Pons (tissue), 1 donor: Measurements from ENCODE around the gene CTF1.
A peak's percentile ranks its signal among the peaks of the same experiment; 100 is the strongest.
"Not testable (repeated sequence)": the region's sequence is repeated elsewhere in the genome, so short reads cannot be mapped to it uniquely, and the experiment has no call there.

ENCODE experiments used
- DNase-seq: peaks from one replicate; pipeline ENCODE4 v3.0.0-alpha.2; 2016; ENCODE audit warnings: low spot score

CTF1 gene

DNA sequence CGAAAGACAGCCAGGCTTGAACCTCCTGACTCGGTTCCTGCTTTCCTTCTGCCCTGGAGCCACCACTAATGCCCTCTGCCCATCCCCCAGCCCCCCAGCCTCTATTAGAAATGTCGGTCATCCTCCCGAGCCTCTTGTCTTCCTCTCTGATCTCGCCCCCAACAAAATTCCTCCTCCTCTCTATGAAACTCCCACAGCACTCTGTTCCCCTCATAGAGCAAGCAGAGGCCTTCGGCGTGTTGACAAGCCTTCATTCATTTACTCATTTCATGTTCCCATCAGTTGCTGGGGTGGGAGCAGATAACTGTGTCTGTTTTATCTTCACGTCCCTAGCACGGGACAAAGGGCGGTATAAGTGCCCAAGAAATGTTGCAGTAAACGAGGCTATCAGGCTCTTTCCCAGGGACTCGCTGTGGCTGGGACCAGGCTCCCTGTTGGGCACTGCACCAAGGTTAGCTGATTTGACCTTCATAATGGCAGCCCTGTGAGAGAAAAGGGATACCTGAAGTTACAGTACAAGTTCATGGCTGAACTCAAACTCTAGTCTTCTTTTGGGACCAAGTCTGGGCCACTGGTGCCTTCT, 34.7 kb downstream of the CTF1 start:
- DNase-seq: no peak

DNA sequence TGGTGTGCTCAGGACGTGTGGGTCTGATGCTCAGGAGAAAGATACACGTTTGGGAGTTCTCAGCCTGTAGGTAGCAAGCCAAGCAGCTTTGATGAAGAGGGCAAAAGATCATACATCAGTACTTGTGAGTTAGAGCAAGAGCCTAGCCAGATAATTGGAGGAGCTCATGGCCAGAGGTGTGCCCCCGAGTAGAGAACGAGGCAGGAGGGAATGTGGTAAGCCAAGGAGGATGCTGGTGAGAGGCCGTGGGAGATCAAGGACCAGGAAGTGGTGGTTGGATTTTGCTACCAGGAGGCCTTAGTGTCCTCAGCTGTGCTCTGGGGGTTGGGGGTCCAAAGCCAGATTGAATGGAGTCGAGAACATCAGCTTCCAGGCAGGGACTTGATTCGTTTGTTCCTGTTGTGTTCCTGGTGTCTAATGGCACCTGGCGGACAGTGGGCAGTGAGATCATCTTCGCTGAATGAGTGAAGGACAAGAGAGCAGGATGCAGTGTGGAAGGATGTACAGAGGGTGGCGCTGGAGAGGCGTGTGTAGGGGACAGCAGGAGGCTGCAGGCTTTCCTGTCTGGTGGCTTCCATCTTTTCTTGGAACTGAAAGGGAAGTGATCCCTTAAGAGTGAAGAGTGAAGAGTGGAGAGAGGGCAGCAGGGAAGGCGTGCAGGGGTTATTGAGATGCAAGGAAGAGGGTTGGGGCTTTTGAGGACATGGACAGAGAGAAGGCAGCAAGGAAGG, 38.6 kb downstream of the CTF1 start:
- peak; percentile 62 for DNase-seq

DNA sequence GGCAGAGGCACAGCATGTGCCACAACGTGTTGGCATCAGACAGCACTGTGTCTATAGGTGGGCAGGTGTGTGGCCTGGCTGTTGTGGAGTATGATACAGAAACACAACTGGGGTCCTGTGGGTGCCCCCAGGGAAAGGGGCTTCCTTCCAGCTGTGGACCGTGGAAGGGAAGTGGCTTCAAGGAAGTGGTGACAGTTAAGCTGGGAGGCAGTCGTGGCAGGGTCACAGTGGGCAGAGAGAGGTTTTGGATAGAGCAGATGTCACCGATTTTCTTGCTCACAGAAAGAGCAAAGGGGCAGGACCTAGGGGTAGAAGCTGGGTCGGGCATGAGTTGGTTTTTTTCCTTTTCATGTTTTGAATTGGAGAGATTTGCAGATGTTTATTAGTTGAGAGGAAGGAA, 41.3 kb downstream of the CTF1 start:
- no peak for DNase-seq

DNA sequence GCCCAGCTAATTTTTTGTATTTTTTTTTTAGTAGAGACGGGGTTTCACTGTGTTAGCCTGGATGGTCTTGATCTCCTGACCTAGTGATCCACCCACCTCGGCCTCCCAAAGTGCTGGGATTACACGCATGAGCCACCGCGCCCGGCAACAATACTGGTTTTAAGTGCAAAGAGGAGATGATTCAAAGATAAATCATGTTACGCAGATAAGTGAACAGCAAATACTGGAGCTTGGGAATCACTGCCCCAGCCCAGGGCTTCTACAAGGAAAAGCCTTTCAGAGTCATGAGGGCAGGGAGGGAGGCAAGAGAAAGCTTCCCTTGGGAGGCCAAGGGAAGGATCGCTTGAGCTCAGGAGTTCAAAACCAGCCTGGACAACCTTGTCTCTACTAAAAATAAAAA, 43.2 kb downstream of the CTF1 start:
- DNase-seq: not testable (repeated sequence)

DNA sequence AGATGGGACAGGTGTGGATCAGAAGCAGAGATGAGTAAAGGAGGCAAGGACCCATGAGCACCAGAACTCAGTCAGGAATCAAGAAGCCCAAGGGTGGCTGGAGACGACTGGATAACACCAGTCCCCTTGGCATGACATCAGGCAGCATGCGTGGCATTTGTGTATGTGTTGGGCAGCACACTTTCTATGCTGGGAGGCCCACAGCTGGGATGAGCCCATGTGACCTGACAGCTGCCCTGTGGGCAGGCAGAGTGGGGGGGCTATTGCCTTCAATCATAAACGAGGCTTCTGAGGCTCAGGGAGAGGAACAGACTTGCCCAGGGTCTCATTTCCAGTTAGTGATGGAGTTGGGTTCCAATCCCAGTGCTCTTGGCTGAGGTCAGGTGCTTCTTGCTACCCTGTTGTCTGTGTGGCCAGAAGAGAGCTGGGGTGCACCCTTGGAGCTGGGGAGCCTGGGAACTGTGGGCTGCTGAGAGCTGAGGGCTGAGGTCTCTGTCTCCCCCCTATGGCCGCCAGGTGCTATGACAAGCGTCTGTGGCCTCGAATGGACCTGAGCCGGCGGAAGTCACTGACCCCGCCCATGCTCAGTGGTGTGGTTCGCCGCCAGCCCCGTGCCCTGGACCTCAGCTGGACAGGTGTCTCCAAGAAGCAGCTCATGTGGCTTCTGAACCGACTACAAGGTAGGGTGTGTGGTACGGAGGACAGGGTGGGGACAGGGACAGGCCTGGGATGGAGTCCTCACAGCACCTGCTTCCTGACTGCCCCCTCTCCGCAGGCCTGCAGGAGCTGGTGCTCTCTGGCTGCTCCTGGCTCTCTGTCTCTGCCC, 45.4 kb downstream of the CTF1 start:
- DNase-seq: peak; percentile 54

DNA sequence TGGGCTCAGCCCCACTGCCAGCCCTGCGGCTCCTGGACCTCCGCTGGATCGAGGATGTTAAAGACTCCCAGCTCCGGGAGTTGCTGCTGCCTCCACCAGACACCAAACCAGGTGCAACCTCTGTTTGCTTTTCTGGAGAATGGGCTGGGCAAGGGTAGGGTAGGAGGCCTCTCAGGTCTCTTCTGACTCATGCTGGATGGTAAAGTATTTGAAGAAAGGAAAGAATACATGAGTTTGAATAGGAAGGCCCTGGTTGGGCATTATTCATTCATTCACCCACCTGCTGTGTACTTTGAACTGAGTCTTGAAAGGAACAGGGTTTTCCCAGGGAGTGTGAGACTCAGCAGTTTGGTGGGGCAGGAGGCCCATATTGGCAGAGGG, 46.0 kb downstream of the CTF1 start:
- DNase-seq: no peak

DNA sequence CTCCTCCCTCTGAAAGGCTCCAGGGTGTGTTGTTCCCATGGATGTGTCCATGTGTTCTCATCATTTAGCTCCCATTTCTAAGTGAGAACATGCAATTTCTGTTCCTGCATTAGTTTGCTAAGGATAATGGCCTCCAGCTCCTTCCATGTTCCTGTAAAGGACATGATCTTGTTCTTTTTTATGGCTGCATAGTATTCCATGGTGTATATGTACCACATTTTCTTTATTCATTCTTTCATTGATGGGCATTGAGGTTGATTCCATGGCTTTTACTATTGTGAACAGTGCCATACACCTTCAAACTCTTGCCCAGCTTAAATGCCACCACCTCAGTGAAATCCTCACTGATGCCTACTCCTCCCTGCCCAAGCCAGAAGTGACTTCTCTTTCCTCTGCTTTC, 47.9 kb downstream of the CTF1 start:
- no peak for DNase-seq

DNA sequence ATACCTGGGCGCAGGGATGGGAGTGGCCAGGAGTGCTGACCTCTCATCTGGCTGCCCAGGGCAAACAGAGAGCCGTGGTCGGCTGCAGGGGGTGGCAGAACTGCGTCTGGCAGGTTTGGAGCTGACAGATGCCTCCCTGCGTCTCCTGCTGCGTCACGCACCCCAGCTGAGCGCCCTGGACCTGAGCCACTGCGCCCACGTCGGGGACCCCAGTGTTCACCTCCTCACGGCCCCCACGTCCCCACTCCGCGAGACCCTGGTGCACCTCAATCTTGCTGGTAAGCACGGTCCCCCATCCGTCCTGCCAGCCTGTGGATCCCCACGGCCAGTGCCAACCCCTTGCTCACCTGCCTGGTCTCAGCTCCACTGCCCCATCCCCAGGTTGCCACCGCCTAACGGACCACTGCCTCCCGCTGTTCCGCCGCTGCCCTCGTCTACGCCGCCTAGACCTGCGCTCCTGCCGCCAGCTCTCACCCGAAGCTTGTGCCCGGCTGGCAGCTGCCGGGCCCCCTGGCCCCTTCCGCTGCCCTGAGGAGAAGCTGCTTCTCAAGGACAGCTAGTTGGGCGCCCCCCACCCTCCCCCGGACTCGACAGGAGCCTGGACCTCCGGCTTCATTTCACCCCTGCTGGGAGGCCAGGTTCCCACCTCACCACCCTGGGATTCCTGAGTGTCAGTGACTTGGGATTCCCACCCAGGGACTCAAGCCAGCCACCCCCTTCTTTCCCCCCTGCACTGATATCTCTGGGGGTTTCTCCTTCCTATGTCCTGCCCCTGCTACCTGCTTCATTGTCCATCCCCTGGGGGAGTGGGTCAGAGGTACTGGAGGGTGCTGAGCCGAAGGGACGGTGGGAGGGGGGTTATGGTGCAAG, 50.5 kb downstream of the CTF1 start:
- no peak for DNase-seq

DNA sequence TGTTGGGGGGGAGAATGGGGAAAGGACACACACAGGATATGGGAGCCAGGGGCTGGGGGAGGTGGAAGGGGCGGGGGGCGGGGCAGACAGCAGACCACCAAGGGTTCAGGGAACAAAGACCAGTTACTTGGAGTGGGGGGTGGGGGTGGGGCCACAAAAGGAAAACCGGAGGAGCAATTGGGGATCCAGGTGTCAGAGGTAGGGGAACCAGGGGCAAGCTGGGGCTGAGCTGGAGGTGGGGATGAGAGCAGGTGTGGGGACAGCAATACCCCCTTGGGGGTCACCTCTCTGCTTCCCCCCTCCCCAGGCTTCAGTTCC, 51.1 kb downstream of the CTF1 start:
- no peak for DNase-seq

DNA sequence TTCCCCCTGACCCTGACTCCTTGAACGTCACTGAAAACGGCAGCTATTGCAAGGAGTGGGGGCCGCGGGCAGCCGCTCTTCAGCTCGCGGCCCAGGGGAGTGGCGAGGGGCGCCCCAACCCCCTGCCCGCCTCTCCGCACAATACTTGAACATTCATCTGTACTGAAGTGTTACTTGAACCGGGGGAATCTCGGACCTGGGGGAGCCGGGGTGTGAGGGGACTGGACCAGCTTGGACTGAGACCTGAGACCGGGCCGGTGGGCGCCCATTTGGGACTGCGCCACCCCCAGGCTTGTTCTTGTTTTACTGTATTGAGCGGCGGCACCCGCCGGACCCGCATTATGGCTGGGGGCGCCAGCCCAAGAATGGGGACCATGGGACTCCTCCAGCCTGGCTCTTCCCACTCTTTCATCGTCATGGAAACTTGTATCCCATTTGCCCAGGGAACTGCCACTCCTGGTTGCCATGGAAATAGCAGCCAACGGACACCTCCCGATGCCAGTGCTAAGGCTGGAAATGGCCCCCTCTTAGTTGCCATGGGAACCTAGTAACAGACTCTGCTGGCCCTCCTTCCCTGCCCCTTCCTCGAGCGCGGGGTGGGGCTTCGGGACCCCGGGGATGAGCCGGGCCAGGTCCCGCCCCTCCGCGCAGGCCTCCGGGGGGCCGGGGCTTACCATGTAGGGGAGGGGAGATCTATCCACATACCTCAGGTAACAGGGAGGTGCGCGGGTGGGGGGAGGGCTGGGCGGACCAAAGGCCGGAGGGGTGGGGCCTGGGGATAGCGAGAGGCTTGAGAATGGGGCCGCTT, 51.6 kb downstream of the CTF1 start:
- DNase-seq: peak; percentile 95

DNA sequence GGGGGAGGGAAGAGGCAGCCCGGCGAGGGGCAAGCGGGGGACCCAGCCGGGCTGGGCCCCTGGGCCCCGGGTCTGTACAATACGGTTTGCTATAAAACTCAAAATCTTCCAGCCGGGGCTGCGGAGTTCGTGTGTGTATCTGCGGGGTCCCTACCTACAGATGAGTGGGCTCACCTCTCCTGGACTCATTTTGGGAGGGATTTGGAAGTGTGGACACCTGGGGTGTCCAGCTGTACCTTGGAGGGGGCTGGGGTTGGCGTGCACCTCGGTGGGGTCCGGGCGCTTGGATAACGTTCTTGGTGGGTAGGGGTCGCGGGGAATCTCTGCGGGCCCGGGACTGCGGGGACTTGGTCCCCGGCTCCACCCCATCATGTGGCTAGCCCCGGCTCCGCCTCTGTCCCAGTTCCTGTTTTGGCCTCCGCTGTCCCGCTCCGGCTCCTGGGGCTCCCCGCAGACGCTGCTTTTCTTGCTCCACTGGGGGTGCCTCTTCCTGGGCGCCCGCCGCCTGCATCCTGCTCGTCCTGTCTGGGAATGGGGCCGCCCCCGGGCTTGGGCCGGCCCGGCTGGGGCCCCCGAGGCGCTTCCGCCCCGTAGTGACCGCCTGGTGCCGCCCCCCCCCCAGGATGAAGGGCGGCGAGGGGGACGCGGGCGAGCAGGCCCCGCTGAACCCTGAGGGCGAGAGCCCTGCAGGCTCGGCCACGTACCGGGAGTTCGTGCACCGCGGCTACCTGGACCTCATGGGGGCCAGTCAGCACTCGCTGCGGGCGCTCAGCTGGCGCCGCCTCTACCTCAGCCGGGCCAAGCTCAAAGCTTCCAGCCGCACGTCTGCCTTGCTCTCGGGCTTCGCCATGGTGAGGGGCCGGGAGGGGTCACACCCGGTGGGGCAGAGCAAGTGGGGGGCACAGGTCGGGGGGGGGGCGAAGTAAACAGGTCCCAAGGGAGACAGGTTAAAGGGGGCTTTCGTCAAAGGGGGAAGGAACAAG, 52.5 kb downstream of the CTF1 start, which contains the start of gene ORAI3:
ORAI3 (plus strand) TSS at position 402 of the 983 bp plus-strand sequence; CDS start at position 624, 222 bp downstream.
- peak; percentile 61 for DNase-seq

DNA sequence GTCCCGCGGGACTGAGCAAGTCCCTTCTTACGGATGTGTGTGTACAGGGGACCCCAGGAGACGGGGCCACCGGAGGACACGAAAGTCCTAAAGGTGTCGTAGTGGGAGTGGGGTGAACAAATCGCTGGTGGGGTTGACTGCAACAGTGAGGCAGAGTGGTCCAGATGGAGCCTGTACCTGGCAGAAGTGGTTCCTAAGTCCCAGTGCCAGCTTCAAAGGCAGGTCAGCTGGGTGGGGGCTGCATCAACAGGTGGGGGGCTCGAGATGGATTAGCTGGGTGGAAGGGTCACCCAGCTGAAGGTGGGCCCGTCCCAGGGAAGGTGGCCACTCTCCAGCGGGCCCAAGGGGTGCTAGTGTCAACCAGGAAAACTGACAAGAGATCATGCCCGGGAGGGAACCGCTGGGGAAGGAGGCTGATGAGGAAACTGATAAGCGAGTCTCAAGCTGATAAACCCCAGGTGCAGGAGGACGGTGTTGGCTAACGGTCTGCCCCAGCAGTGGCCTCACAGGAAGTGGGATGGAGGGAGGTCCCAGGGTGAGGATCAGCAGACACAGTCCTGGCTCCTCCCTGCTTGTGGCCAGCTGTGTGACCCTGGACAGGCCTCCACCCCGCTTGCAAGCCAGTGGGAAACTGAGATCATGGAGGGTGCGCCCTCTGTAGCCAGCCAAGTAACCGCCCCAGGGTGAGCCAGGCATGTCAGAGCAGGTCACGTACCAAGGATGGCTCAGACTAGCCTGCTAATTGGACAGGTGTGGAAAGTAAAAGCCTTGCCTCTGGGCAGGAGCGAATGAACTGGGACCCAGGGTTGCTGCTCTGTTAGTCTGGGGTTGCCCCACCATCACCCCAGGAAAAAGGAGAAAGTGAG, 53.5 kb downstream of the CTF1 start:
- DNase-seq: no peak

DNA sequence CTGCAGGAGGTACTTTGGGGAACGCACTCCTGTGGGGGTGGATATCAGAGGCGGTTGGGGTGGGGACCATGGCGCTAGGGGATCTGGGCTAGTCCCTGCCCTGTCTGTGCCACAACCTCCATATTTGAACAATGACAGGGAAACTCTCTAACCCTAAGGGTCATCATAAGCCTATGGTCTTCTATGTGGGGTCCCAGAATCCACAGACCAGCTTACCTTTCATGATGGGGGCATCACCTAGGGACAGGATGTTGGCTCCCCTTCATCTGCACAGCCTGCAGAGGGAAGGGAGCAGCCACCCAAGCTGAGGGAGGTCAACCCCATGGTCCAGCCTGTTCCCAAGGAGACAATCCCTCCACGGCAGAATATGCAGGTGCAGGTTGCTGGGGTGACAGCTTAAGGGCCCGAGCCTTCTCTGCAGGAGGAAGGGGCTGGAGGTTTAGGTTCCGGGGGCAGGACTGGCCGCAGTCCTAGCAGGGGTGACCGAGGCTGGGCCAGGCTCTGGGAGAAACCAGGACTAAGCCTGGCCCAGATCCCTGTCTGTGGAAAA, 54.2 kb downstream of the CTF1 start:
- no peak for DNase-seq

DNA sequence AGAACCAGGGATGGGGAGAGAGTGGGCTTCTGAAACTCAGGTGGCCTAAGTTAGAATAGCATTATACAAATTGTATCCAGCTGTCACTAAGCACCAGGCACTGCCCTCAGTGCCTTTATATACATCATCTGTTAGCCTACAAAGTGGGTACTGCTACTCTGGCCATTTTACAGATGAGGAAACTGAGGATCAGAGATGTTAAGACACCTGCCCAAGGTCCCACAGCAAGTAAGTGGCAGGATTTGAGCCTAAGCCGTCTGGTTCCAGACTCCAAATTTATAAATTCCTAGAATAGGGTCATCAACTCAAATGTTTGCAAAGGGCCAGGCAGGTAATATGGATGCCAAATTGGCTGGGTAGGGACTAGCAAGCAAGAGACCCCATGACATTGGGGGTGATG, 54.8 kb downstream of the CTF1 start:
- DNase-seq: no peak

DNA sequence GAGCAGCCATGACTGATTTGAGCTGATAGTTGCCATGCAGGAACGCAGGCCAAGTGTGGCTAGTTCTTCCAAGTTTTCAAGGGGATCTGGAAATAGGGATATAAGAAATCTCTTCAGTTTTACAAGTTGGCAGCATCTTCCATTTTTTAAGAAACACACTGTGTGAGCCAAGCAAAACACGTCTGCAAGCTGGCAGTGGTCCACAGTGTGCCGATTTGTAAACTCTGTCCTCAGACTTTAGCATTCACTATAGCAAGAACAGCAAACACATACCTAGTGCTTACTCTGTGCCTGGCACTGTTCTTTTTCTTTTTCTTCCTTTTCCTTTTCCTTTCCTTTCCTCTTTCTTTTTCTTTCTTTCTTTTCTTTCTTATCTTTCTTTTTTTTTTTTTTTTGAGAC, 55.3 kb downstream of the CTF1 start:
- DNase-seq: no peak

DNA sequence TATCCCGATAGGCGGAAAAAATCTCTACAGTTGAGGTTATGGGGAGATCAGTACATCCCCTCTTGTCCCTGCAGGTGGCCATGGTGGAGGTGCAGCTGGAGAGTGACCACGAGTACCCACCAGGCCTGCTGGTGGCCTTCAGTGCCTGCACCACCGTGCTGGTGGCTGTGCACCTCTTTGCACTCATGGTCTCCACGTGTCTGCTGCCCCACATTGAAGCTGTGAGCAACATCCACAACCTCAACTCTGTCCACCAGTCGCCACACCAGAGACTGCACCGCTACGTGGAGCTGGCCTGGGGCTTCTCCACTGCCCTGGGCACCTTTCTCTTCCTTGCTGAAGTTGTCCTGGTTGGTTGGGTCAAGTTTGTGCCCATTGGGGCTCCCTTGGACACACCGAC, 56.7 kb downstream of the CTF1 start:
- DNase-seq: no peak
